ENCODE measurements around the gene IRF2BP1.
"Not testable (repeated sequence)": the region's sequence is repeated elsewhere in the genome, so short reads cannot be mapped to it uniquely, and the experiment has no call there.

The IRF2BP1 gene

GRCh38 chr19:45901912-45902650 lies 16.1 kb upstream of the IRF2BP1 start, which contains the start of gene MYPOP:
TSS of gene MYPOP (minus strand) at chr19:45902613. CDS start at chr19:45901773, 840 bp downstream.
- DNase-seq = no peak

DNA sequence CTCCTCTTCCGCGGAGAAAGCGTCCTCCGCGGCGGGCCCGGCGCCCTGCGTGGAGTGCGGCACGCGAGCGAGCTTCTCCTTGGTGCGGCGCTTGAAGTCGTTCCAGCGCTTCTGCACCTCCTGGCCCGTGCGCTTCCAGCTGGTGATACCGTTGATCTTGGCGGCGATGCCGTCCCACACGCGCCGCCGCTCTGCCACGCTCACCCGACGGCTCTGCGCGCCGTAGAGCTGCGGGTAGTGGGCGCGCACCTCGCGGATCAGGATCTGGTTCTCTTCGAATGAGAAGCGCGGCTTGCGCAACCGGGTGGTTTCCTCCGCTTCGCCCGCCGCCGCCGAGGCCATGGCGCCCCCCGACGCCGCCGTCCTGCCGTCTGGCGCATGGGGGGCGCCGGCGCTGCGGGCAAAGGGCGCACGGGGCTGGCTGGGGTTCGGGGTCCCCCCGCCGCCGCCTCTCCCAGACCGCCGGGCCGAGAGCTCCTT lies 15.5 kb upstream of the IRF2BP1 start:
- DNase-seq = no peak

- DNase-seq = no peak
These were observed 14.9 kb upstream of the IRF2BP1 start for GRCh38 chr19:45900738-45901431.

GRCh38 chr19:45899919-45900589 lies 14.1 kb upstream of the IRF2BP1 start:
- no peak for DNase-seq

DNA sequence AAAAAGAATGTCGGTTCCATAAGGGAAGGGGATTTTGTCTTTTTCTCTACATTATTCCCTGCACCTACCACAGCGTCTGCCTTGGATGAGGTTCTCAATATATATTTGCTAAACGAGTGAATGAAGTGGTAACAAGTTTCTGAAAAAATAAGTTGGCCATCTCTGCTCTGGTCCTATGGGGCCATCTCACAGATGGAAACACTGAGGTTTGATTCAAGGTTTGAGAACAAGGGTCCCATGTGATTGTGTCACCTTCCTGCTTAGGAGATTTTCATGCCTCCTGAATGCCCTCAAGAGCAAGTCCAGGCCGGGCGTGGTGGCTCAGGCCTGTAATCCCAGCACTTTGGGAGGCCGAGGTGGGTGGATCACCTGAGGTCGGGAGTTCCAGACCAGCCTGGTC lies 13.3 kb upstream of the IRF2BP1 start:
- DNase-seq = no peak

DNA sequence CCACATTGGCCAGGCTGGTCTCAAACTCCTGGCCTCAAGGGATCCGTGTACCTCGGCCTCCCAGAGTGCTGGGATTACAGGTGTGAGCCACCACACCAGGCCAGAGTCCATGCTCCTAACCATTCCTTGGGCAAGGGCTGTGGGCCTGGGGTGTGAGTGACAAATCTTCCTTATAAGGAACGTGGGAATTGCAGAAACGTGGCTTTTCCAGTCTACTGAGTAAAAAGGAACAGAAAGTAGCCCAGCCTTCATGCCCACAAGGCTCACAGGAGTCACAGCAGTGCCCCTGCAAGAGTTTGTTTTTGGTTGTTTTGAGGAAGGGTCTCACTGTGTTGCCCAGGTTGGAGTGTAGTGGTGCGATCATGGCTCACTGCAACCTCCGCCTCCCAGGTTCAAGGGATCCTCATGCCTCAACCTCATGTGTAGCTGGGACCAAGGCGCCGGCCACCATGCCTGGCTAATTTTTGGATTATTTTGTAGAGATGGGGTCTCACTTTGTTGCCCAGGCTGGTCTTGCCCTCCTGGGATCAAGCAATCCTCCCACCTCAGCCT lies 11.4 kb upstream of the IRF2BP1 start:
- no peak for DNase-seq

- DNase-seq = not testable (repeated sequence)
These were observed 10.2 kb upstream of the IRF2BP1 start for GRCh38 chr19:45895983-45896599.

- DNase-seq = no peak
These were observed 9.6 kb upstream of the IRF2BP1 start for GRCh38 chr19:45895519-45895972.

- no peak for DNase-seq
These were observed 4.9 kb upstream of the IRF2BP1 start for GRCh38 chr19:45890877-45891276.

DNA sequence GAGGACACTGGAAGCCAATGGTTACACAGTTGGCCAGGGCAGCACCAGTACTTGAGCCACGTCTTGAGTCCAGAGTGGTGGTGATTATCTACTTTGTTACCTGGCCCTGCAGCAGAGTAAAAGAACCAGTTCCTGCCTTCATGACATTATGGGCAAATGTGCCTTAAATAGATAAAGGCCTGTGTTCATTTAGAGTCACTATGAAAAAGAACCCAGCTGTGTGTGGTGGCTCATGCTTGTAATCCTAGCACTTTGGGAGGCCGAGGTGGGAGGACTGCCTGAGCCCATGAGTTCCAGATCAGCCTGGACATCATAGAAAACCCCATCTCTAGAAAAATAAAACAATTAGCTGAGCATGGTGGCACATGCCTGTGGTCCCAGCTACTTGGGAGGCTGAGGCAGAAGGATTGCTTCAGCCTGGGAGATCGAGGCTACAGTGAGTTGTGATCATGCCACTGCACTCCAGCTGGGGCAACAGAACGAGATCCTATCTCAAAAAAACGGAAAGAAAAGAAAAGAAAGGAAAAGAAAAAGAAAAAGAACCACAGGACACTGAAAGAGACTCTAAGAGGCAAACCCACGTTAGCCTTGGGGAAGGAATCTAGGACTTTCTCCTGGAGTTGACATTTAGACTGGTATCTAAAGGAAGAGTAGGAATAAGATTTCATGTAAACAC lies 3.4 kb upstream of the IRF2BP1 start:
- no peak for DNase-seq

GRCh38 chr19:45887200-45887710 lies 1.3 kb upstream of the IRF2BP1 start:
- DNase-seq = no peak

- peak; percentile 77 for DNase-seq
These were observed 672 bp upstream of the IRF2BP1 start for GRCh38 chr19:45886427-45887199.

DNA sequence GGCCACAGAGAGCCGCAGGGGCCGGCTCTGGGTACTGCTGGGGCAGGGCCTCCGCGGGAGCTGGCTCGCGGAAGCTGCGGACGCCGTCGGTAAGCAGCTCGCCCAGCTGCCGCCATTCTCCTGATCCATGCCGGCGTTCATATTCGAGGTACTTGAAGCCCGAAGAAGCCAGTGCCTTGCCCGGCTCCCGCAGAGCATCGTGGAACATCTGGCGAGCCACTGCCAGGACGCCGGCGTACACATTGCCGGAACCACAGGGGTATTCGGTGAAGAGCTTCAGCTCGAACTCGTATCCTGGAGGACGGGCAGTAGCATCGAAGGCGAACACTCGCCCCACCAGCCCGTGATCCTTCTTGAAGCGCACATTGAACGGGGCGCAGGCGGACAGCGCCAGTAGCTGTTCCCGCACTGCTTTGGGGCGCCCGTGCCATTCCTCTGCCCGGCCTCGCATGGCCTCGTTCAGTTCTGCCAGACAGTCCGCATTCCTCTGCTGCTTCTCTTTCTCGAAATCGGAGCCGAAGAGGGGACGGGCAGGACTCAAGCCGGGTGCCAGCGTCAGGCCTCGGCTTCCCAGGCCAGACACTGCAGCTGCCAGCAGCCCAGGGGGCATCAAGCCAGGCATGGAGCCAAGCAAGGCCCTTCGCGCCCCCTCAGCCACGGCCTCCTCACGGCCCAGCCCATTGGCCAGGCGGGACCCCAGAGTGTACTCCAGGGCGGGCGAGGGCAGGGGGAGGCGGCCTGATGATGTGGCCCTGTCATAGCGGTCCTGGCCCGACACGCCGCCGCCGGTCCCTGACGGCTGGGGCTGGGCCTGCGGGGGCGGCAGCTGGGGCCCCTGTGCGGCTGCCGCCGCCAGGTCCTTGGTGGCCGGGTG lies 1.0 kb downstream of the IRF2BP1 start:
- DNase-seq = no peak

DNA sequence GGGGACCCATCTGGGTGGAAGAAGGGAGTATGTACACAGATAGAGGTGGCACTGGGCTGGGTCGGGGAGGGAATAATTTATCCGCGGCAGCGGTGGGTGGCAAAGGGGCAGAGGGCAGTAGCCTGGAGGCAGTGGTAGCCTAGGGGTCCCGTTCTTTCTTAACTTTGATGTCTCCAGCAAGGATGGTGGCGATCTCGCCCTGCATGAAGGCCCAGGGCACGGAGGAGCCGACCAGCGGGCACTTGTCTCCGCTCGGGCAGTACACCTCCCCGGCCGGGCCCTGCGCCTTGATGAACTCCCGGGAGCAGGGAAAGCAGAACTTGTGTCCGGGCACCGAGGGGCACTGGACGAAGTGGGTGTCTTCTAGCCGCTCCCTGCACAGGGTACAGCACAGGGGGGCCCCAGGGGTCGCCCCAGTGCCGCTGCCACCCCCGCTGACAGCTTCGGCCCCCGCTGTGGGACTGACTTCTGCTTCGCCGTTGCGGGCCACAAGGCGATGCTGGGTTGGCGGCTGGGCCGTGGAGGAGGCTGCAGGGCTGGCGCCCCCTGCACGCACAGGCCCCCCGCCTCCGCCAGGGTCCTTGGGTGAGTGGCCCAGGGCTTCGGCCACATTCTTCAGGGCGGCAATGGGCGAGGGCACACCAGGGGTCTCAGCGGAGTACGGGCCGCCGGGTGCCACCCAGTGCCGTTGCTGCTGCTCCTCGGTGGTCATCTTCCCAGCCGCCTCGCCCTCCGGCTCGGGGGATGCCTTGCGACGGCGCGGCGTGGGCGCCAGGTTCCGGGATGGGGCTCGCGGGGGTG lies 1.9 kb downstream of the IRF2BP1 start:
- DNase-seq = no peak

GRCh38 chr19:45883586-45883880 lies 2.4 kb downstream of the IRF2BP1 start:
- DNase-seq = no peak

DNA sequence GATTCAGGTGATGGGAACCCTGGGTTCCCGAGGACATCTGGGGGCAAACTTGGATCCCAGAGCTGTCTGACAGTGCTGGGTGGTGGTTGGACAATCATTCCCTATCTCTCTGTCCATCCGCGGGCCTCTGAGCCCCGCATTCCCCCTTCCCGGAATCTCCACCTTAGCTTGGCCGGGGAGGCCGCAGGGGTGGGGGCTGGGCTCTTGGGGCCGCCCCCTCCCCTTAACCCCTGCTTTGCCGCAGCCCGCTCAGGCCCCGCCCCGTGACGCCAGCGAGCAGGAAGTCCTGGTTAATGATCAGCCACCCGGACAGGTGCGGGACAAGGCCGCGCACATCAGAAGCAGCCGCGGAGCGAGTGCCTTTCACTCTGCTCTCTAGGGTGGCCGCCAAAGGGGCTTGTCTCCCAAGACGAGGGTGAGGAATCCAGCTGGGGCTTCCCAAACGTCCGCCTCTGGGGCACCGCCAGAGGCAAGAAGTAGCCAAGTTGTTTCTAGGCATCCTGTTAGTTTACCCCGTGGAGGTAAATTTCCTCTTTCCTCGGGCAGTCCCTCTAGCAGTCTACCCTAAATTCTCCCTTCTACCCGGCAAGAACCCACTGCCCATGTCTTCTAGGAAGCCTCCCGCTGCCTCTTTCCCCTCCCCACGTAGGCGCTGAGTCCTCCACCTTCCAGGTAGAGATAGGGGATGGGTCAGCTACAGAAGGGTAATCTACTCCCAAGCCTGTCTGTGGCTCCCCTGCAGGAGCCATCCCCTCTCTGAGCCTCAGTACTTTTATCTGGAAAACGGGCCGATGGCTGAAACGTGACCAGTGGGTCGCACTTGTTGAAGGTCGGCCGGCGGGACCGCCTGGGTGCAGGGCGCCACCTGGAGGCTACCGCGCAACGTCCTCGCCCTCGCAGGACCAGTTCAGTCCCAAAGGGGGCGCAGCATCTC lies 3.0 kb downstream of the IRF2BP1 start:
- peak; percentile 27 for DNase-seq

DNA sequence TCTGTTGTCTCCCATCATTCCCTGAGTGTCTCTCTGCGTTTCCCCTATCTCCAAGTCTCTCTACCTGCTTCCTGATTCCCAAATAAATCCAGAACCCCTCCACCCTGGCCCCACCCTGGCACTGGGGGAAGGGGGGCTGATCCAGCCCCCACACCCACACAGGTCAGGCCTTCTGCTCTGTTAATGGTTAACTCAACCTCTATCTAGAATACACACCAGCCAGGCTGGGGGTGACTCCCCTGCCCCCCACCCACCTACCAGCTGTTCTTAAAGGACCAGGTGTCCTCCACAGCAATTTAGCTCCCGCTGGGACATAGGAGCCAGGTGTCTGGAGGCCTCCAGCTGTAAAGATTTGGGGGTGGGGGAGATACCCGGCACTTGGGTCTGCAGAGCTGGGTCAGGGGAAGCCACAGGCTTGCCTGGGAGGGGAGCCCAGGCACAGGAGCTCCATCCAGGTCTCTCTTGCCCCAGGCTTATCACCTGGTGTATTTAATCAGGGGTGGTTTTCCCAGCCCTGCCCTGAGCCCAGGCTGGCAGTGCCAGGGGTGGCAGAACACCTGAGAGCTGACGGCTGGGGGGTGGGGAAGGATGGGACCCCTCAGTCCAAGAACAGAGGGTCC lies 3.9 kb downstream of the IRF2BP1 start:
- no peak for DNase-seq

All from DMS 273 treated with DMSO at 0.1 percent for 48 hours (cell line).